ENCODE measurements around the gene RILPL1.
"Not testable (repeated sequence)": the region's sequence is repeated elsewhere in the genome, so short reads cannot be mapped to it uniquely, and the experiment has no call there.

RILPL1 gene

GRCh38 chr12:123465084-123465483 is 68.4 kb downstream of the RILPL1 start:
- Histone ChIP-seq H3K27ac (ENCODE audit: low read depth, low read length, poor library complexity, severe bottlenecking) (no peak overlapping the region), H3K4me1 (ENCODE audit: insufficient read depth, low read length, severe bottlenecking) (peaks cover 19% of the 10 kb centered on the region), H3K9me3 (ENCODE audit: low read length) (no peaks in the 10 kb centered on the region), H3K79me2 (ENCODE audit: insufficient read depth, low read length) (peaks cover 5% of the 10 kb centered on the region; the same call in 1 of the 2 replicates), H3K4me2 (ENCODE audit: low read length) (no peak overlapping the region), H3K36me3 (ENCODE audit: insufficient read depth, low read length) (peaks cover 27% of the 10 kb centered on the region; the same call in 1 of the 2 replicates), H3K4me3 (ENCODE audit: low read depth, low read length, poor library complexity, severe bottlenecking) (no peak overlapping the region), H3F3A (ENCODE audit: insufficient read depth, low read length) (no peaks in the 10 kb centered on the region), H4K20me1 (ENCODE audit: insufficient read depth, low read length) (no peaks in the 10 kb centered on the region), H2AFZ (ENCODE audit: low read length) (no peak overlapping the region), H3K27me3 (ENCODE audit: insufficient read depth, low read length) (no peaks in the 10 kb centered on the region), H3K9ac (ENCODE audit: low read length) (no peak overlapping the region), H3K9me2 (ENCODE audit: low read depth, low read length) (no peaks in the 10 kb centered on the region)
- TF ChIP-seq EZH2 (IDR thresholded peaks at IDR 0.05; ENCODE audit: borderline replicate concordance, low read length) (no peak), CTCF (IDR thresholded peaks at IDR 0.05; ENCODE audit: low read length) (no peak)

GRCh38 chr12:123463174-123463573 is 70.3 kb downstream of the RILPL1 start:
- H3K27me3 ChIP-seq (ENCODE audit: insufficient read depth, low read length); H3K9me3 ChIP-seq (ENCODE audit: low read length); H3K9ac ChIP-seq (ENCODE audit: low read length); H4K20me1 ChIP-seq (ENCODE audit: insufficient read depth, low read length); H2AFZ ChIP-seq (ENCODE audit: low read length); H3F3A ChIP-seq (ENCODE audit: insufficient read depth, low read length); H3K4me3 ChIP-seq (ENCODE audit: low read depth, low read length, poor library complexity, severe bottlenecking); H3K27ac ChIP-seq (ENCODE audit: low read depth, low read length, poor library complexity, severe bottlenecking); H3K4me2 ChIP-seq (ENCODE audit: low read length); H3K9me2 ChIP-seq (ENCODE audit: low read depth, low read length): not testable (repeated sequence)
- Histone ChIP-seq H3K4me1 (ENCODE audit: insufficient read depth, low read length, severe bottlenecking) (peaks cover 23% of the 10 kb centered on the region), H3K36me3 (ENCODE audit: insufficient read depth, low read length) (peaks cover 27% of the 10 kb centered on the region; the same call in 1 of the 2 replicates), H3K79me2 (ENCODE audit: insufficient read depth, low read length) (peaks cover 12% of the 10 kb centered on the region)

- peaks cover 17% of the 10 kb centered on the region for H3K4me1 ChIP-seq (ENCODE audit: insufficient read depth, low read length, severe bottlenecking)
- no peaks in the 10 kb centered on the region for H3K27me3 ChIP-seq (ENCODE audit: insufficient read depth, low read length)
- H3K36me3 ChIP-seq (ENCODE audit: insufficient read depth, low read length) = 0 out of 2 replicates have a peak, but pooled peaks cover 3% of the 10 kb centered on the region
- peak within 1 kb of the TSS; percentile 95 for H3K4me2 ChIP-seq (ENCODE audit: low read length)
- peak within 1 kb of the TSS; percentile 12; the same call in 1 of the 2 replicates for H2AFZ ChIP-seq (ENCODE audit: low read length)
- peaks cover 12% of the 10 kb centered on the region for H3K79me2 ChIP-seq (ENCODE audit: insufficient read depth, low read length)
- H3K9me2 ChIP-seq (ENCODE audit: low read depth, low read length) = no peaks in the 10 kb centered on the region
- TF ChIP-seq EZH2 (IDR thresholded peaks at IDR 0.05; ENCODE audit: borderline replicate concordance, low read length) (no peak), CTCF (IDR thresholded peaks at IDR 0.05; ENCODE audit: low read length) (no peak)
- H3K4me3 ChIP-seq (ENCODE audit: low read depth, low read length, poor library complexity, severe bottlenecking) = peak within 1 kb of the TSS; percentile 99
- peak within 1 kb of the TSS; percentile 99 for H3K27ac ChIP-seq (ENCODE audit: low read depth, low read length, poor library complexity, severe bottlenecking)
- H4K20me1 ChIP-seq (ENCODE audit: insufficient read depth, low read length) = no peaks in the 10 kb centered on the region
- H3F3A ChIP-seq (ENCODE audit: insufficient read depth, low read length) = no peaks in the 10 kb centered on the region
- peak within 1 kb of the TSS; percentile 100 for H3K9ac ChIP-seq (ENCODE audit: low read length)
- no peaks in the 10 kb centered on the region for H3K9me3 ChIP-seq (ENCODE audit: low read length)
These were observed 75.3 kb downstream of the RILPL1 start, which contains the start of gene SNRNP35 for GRCh38 chr12:123457980-123458779. SNRNP35 (plus strand) TSS chr12:123458139; CDS start chr12:123465541, 7,402 bp downstream.
